ENCODE measurements around the gene NOX3.
"Not testable (repeated sequence)": the region's sequence is repeated elsewhere in the genome, so short reads cannot be mapped to it uniquely, and the experiment has no call there.

NOX3 gene, protein sequence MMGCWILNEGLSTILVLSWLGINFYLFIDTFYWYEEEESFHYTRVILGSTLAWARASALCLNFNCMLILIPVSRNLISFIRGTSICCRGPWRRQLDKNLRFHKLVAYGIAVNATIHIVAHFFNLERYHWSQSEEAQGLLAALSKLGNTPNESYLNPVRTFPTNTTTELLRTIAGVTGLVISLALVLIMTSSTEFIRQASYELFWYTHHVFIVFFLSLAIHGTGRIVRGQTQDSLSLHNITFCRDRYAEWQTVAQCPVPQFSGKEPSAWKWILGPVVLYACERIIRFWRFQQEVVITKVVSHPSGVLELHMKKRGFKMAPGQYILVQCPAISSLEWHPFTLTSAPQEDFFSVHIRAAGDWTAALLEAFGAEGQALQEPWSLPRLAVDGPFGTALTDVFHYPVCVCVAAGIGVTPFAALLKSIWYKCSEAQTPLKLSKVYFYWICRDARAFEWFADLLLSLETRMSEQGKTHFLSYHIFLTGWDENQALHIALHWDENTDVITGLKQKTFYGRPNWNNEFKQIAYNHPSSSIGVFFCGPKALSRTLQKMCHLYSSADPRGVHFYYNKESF

DNA sequence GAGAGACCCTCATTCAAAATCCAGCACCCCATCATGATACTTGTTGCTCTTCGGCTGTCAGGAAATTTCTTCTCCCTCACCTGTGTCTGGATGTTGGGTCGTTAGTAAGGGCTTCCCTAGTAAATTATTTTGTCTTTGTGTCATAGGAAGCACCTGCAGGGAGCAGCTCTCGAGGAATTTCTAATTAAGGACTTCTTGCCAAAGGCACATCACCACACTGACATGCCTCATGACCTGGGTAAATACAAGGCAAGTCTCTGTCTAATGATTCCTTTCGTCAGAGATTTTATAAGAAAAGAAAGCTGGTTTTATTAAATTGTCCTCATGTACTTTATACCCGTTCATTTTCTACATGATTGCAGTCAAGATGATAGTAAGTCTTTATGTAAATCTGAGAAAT is at the start of gene NOX3:
TSS of gene NOX3 (minus strand) at position 74 of the 400 bp plus-strand sequence. CDS start at position 35, 39 bp downstream.
- DNase-seq (ENCODE audit: low read depth in 3 of 3): no peak

DNA sequence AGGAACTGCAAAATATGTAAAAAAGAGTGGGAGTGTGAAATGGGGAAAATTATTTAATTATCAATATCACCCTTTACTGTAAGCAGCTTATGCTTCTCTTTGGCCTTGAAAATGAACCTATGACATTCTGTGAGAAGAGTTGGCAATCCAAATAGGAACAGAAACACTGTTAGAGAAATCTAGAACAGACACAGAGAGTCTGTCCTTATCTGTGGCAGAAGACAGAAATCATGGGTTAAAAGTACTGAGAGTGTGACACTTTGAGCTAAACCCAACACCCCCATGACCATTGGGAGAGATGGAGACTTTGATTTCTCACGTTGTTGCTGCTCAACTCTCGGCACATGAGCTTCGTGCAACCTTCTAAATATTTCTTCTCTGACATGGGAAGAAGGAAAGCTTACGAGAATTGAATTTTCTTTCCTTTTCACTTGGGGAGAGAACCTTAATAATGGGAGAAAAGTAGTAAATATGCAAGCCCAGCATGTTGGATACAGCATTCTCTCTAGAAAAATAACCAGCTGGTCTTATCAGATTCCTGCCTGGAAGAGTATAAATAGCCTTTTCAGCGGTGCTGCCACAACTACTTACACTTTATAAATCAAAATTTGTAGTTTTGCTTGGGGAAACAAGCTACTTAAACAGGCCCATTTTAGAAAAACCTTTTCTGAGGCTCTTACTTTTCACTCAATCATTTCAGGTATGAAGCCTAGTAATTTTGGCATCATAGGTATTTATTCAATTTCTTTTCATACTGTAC is 49.4 kb upstream of the NOX3 start:
- no peak for DNase-seq (ENCODE audit: low read depth in 3 of 3)

DNA sequence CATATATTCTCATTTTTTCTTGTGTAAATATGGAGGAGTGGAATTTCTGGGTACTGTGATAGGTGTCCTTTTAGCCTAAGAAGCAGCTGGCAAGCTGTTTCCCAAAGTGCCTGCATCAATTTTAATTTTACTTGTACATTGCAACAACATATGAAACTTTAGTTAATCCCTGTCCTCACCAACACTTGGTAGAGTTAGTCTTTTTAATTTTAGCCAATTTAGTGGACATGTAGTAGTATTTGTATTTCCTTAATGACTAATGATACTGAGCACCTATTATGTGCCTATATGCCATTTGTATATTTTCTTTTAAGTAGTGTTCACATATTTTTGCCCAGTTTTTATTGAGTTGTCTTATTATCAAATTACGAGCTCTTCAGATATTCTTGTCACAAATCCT is 46.8 kb upstream of the NOX3 start:
- DNase-seq (ENCODE audit: low read depth in 3 of 3): no peak

DNA sequence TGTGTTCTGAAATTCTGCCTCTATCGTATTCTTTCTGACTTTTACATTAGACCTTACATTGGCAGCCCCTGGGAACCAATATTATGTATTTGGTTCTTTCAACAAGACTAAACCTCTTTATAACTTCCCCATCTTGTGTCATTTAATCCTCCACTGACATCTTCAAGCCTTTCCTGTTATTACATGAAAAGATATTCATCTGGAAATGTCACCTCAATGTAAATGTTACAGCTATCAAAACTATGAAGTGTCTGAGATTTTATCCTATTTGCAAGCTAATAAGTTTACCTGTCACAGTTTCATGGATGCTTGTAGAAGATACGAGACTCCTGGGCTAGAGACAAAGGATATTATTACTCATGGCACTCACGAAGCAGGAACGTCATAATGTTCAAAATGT is 43.9 kb upstream of the NOX3 start:
- no peak for DNase-seq (ENCODE audit: low read depth in 3 of 3)

DNA sequence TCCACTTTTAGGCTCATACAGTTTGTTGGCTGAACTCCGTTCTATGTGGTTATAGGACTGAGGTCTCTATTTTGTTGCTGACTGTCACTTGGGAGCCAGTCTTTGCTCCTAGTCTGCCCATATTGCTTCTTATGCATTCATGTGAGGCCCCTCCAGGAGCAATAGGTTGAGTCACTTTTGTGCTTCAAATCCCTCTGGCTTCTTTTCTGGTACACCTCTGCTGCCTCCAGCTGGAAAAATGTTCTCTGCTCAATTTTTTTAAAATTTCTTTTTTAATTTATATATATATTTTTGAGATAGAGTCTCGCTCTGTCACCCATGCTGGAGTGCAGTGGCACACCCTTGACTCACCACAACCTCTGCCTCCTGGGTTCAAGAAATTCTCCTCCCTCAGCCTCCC is 42.7 kb upstream of the NOX3 start:
- DNase-seq (ENCODE audit: low read depth in 3 of 3): no peak

DNA sequence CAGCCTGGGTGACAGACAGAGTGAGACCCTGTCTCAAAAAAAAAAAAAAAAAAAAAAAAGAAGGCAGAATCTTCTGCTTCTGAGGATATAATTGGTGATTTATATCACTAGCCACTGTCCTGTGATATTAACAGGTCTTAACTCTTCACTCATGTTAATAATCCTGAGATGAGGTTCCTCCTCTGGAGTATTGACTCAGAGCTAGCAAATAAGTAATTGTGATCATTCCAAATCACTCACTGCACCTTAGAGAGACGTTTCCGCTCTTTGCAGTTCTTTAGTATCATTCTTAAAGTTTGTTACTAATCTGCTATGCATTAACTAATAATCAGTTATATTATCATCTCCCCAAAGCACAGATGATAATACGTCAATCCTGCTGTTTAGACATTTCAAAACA is 41.6 kb upstream of the NOX3 start:
- DNase-seq (ENCODE audit: low read depth in 3 of 3): no peak

DNA sequence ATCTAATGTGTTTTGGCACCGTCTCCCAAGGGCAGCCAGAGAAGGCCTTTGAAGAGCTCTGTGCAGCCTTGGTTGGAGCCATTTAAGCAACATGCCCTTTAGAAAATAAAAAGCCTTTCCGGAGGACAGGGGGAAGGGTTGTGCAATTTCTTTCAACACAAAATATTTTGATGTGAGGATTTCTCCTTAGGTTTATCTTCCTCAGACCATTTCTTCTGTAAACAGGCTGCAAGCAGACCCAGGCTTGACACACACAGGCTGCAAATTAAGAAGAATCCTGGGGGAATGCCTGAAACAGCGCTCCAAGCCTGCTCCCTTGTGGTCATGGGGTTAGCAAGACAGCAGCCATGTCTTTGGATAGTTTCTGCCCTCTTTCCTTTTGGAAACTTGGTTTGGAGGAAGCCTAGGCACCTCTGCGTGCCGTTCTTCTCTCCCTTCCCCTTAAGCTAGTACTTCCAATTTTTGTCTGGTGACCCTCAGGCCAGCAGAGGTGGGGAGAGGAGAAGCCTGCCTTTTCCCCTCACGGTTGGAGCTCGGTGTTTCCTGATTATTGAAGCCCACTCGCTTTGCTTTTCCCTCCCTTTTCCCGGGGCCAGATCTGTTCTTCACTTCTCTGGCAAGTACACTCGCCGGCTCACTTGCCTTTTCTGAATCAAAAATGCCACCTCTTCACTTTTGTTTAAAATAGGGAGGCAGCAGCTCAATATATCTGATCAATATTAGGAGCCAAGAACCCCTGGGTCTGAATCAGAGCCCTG is 39.6 kb upstream of the NOX3 start:
- no peak for DNase-seq (ENCODE audit: low read depth in 3 of 3)

DNA sequence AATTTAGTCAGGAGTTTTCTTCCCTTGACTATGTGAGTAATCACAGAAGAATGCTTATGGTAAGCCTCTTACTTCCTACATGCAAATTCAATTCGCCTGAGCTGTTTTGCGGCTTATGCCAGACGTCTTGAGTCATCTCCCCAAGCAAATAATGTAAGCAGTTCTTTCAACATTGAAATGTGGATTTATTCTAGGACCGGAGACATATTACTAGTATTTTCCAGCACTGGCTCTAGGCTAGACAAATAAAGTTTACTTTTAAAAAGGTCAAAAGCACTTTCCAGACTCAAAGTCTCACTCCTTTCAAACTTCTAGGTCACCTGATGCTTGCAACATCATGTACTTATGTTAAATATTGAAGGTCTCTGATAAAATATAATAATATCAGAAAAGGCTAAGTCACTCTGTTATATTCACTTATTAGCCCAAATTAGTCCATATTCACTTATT is 38.1 kb upstream of the NOX3 start:
- DNase-seq (ENCODE audit: low read depth in 3 of 3): no peak

DNA sequence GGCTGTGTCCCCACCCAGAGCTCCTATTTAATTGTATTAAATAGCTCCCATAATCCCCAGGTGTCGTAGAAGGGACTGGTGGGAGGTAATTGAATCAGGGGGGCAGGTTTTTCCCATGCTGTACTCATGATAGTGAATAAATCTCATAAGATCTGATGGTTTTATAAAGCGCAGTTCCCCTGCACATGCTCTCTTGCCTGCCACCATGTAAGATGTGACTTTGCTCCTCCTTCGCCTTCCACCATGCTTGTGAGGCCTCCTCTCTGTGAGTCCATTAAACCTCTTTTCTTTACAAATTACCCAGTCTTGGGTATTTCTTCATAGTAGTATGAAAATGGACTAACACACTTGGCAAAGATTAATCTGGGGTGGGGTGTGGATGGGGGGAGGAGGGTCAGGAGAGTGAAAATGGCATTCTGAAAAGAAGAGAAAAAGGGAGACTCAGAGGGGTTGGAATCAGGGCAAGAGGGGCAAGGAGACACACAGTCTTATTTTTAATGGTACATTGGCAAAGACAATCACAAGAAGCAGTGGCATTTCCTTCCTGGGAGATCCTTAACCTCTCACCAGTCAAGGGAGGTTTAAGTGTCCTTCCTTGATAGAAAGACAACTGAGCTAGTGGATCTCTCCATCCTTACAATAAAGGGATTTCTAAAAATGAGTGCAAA is 37.5 kb upstream of the NOX3 start:
- DNase-seq (ENCODE audit: low read depth in 3 of 3): no peak

DNA sequence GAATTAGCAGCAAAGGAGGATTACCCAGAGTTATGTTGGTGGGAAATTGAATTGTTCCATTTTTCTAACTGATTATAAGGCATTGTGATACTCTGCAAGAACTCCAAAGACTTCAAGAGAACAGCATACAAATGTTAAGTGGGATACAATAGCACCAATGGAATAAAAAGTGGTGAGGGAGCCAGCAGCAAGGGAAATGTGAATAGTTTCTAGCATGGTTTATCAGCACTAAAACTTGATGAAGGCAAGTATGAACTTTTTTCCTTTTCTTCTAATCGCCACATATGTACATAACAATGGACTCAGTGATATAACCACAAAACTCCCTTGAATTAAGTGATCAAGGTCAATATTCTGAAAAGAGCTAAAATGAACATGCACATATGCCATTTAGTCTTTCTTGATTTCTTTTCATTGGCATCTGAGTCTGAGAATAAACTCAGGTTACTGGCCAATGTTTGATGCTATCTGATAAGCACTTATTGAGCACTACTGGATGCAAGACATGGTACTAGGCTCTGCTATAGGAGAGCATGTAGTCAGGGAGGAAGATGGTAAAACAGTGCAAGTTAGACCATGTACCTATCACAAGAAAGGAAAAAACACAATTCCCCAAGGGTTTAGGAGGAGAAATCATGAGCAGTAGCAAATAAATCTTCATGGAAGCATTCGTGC is 36.6 kb upstream of the NOX3 start:
- no peak for DNase-seq (ENCODE audit: low read depth in 3 of 3)

DNA sequence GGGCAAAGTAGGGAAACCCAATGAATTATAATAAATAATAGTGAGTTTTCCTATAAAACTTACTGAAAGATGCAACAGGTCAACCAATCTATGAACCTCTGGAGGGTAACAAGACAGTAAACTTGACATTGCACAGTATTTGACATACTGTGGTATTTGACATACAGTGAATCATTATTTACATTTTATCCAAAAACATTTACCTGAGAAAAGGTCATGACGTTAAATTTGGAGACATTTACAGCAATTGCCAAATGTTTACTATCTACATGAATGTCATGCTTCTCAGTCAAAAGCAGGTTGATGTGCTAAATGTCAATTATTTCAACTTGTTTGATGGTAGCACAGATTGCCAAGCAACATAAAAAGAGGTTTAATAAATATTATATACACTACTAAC is 35.8 kb upstream of the NOX3 start:
- no peak for DNase-seq (ENCODE audit: low read depth in 3 of 3)

DNA sequence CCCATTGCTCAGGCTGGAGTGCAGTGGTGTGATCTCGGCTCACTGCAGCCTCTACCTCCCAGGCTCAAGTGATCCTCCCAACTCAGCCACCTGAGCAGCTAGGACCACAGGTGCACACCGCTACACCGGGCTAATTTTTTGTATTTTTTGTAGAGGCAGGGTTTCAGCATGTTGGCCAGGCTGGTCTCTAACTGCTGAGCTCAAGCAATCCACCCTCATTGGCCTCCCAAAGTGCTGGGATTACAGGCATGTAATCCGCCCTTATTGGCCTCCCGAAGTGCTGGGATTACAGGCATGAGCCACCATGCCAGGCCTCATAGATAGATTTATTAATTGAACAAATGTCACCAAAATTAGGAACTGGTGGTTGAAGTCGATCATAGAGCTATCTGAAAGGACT is 32.6 kb upstream of the NOX3 start:
- DNase-seq (ENCODE audit: low read depth in 3 of 3): not testable (repeated sequence)

DNA sequence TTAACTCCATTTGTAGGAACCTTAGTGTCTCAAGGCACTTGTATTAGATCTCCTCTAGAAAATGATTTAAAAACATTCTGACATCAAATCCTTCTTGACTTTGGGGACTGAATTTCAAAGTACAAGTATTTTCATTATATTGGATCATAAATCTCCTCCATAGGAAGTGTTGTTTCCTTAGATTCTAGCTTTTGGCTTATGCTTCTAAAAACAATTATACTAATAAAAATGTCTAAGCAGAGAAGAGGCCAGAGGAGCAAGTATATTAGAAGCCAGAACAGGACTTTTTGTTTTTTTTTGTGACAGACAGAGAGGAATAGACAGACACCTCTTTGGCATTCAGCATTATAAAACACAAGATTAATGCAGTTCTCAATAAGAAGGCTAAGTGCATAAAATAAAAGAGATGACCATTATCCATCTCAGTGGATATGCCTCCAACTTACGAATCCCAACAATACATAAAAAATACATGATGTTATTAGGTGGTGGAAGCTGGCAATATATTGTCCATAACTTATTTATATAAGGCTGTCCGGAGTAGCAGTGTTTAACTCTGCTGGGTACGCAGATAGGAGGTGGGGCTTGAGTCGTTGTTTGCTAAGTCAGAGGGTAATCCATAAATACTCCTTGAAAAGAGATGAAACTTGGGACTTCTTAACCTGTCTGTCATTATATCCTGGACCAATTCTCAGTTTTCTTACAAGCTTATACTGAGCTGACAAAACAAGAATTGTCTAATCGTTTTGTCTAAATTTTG is 31.9 kb upstream of the NOX3 start:
- no peak for DNase-seq (ENCODE audit: low read depth in 3 of 3)

DNA sequence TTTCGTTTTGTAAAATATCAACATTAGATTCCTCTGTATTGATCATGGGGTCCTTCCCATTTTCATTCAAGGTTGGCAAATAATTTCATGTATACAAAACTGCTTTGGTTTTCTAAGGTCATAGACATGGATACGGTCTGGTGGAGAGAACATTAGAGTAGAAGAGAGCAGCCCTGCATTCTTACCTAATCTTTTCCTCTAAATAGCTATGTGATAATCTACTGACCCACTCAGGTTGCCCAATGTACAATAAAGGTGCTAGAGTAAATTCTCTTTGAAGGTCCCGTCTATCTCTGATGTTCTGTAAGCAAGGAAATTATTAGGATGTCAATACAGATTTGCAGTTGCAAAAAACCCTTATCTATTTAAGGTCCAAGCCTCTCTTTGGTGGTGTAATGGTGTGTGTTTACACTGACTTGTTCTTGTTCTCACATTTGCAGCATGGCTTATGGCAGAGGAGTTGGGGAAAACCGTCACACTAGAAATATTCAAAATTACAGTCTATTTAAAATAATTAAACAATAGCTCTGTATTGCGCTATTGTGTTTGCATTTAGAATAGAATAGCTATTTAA is 31.2 kb upstream of the NOX3 start:
- no peak for DNase-seq (ENCODE audit: low read depth in 3 of 3)

DNA sequence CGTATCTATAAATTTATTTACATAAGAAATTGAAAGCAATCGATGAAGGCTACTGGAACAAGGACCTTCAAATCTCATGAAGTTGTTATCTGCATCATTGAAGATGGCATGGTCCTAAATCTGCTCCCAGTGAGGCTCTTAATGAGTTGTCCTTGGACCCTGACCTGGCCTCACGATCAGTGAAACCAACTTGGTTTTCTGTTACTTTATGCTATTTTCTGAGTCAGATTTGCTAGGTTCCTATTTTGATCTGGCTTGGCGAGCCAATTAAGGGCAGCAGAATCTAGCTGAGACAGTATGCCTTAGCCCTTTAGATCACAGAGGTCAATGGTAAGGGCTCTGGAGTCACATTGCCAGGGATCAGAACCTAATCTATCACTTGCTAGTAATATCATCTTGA is 30.1 kb upstream of the NOX3 start:
- DNase-seq (ENCODE audit: low read depth in 3 of 3): no peak

DNA sequence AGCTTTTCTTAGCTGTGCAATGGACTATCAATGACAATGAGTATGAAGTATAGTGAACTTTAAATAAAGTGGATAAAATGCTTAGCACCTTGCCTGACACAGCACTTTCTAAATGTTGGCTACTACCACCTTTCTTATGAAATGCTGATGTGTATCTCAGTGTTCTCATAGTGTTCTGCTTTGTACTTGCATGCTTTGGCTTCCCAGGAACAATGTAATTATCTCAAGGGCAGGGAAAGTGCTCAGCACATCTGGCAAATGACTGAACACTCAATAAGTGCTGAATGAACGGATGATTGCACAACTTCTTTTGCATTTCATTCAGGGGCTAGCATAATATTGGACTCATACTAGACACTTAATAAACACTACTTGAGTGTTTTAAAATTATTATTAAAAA is 28.2 kb upstream of the NOX3 start:
- DNase-seq (ENCODE audit: low read depth in 3 of 3): no peak

DNA sequence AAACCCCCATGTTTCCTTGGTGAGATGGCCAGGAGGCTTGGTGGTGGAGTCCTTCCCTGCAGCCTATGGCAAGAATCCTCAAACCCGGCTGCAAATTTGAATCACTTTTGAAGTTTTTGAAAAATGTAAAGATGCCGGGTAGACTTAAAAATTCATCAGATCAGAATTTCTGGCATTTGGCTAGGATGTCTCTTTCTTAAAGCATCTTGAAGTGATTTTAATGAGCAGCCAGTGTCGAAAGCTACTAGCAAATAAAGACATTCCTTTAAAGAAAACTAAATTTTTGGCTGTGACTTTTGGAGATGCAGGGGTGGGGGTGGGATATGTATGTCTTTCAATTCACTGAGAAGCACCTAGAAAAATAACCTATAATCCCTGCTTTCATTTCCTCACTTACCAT is 25.6 kb upstream of the NOX3 start:
- DNase-seq (ENCODE audit: low read depth in 3 of 3): no peak

DNA sequence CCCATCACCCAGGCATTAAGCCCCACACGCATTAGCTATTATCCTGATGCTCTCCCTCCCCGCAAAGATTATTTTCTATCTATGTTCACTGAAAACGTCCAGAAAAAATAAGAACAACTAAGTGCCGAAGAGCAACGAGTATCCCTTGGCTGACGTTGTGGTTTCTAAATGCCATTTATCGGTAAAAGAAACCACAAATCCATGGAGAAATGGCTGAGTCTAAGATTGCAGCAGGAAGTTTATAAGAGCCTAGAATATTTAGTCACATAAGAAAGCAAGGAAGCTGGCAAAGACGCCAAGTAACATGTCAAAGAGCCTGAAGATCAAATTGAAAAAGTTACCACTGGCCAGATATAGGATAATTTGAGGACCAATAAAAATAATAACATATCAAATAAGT is 18.1 kb upstream of the NOX3 start:
- no peak for DNase-seq (ENCODE audit: low read depth in 3 of 3)

DNA sequence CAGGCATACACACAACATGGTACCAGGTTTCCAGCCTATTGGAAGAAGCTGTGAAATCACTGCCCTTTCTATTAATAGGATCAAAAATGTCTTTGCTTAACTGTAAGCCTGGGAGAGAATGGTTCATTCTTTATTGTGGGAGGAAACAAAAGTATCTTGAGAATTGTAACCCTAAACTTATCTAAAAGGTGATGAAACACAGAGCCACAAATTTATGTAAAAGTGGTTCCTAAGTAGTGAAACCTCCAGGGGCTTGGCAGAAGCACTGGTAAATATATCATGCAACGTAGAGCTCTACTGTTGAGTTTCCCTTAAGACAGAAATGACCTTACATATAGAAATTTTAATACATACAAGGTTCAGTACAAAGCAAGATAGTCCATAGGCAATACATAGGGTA is 17.2 kb upstream of the NOX3 start:
- DNase-seq (ENCODE audit: low read depth in 3 of 3): no peak
